Liver (tissue), 9 donors: ENCODE data around the gene ZNF213. TPM values are rescaled to one million over a fixed set of nuclear protein-coding genes. Genes with fewer than 3 reads are reported as not detected.

ENCODE experiments used
- DNase-seq: peaks from one replicate; pipeline ENCODE4 v3.0.0-alpha.2; 2017; ENCODE audit warnings: low spot score
- H3K27ac ChIP-seq, 2 donors: one replicate each; pipeline ENCODE4 v1.7.0; 2013; ENCODE audit warnings: inconsistent platforms in 2 of 2, low read length in 2 of 2, control low read depth in 1 of 2, low read depth in 1 of 2, mild to moderate bottlenecking in 1 of 2
- H3K27me3 ChIP-seq, 4 donors: one replicate each; pipeline versions ENCODE4 v1.6.1 to v1.7.0; 2013; ENCODE audit warnings: low read length in 3 of 4, inconsistent platforms in 1 of 4, mild to moderate bottlenecking in 1 of 4, moderate library complexity in 1 of 4; ENCODE audit not compliant: control insufficient read depth in 4 of 4, insufficient read depth in 4 of 4
- H3K36me3 ChIP-seq, 4 donors: one replicate each; pipeline versions ENCODE4 v1.6.1 to v1.7.0; 2013; ENCODE audit warnings: low read length in 3 of 4, mild to moderate bottlenecking in 3 of 4, low read depth in 1 of 4, moderate library complexity in 1 of 4; ENCODE audit not compliant: control insufficient read depth in 4 of 4, insufficient read depth in 3 of 4
- H3K4me1 ChIP-seq, 4 donors: one replicate each; pipeline versions ENCODE4 v1.6.1 to v1.7.0; 2013; ENCODE audit warnings: low read length in 3 of 4, mild to moderate bottlenecking in 3 of 4, moderate library complexity in 1 of 4; ENCODE audit not compliant: control insufficient read depth in 4 of 4, insufficient read depth in 4 of 4
- H3K4me3 ChIP-seq, 3 donors: one replicate each; pipeline versions ENCODE4 v1.6.1 to v1.7.0; 2013; ENCODE audit warnings: low read length in 3 of 3, control low read depth in 1 of 3, low read depth in 1 of 3, mild to moderate bottlenecking in 1 of 3
- H3K9ac ChIP-seq, 2 donors: one replicate each; pipeline ENCODE4 v1.7.0; 2013; ENCODE audit warnings: low read length in 2 of 2, mild to moderate bottlenecking in 2 of 2, moderate library complexity in 2 of 2, control low read depth in 1 of 2, low read depth in 1 of 2
- H3K9me3 ChIP-seq, 4 donors: one replicate each; pipeline versions ENCODE4 v1.6.1 to v1.7.0; 2013; ENCODE audit warnings: low read length in 3 of 4; ENCODE audit not compliant: control insufficient read depth in 4 of 4
- EGR1 ChIP-seq, 2 donors: IDR thresholded peaks; 2 replicates each; pipeline ENCODE4 v1.6.1; 2016 to 2018; ENCODE audit warnings: antibody characterized with exemption in 2 of 2, low read depth in 2 of 2
- FOXA1 ChIP-seq: IDR thresholded peaks from 2 replicates; pipeline ENCODE4 v1.6.1; 2016; ENCODE audit warnings: antibody characterized with exemption
- FOXA2 ChIP-seq: IDR thresholded peaks from 2 replicates; pipeline ENCODE4 v1.6.1; 2016; ENCODE audit warnings: antibody characterized with exemption
- GABPA ChIP-seq, 2 donors: IDR thresholded peaks in 1 of 2; conservative IDR thresholded peaks in 1 of 2; 2 replicates each; pipeline ENCODE4 v1.6.1; 2016; ENCODE audit warnings: antibody characterized with exemption in 2 of 2, mild to moderate bottlenecking in 1 of 2, moderate library complexity in 1 of 2
- HNF4A ChIP-seq, 2 donors: conservative IDR thresholded peaks; 2 replicates each; pipeline ENCODE4 v1.6.1; 2016; ENCODE audit warnings: antibody characterized with exemption in 2 of 2, mild to moderate bottlenecking in 2 of 2
- HNF4G ChIP-seq: IDR thresholded peaks from 2 replicates; pipeline ENCODE4 v1.6.1; 2016; ENCODE audit warnings: antibody characterized with exemption
- NR2F2 ChIP-seq: IDR thresholded peaks from 2 replicates; pipeline ENCODE4 v1.6.1; 2016; ENCODE audit warnings: antibody characterized with exemption
- RAD21 ChIP-seq, 2 donors: IDR thresholded peaks; 2 replicates each; pipeline ENCODE4 v1.6.1; 2016; ENCODE audit warnings: antibody characterized with exemption in 2 of 2, mild to moderate bottlenecking in 2 of 2
- RXRA ChIP-seq, 2 donors: IDR thresholded peaks; 2 replicates each; pipeline ENCODE4 v1.6.1; 2017 to 2018; ENCODE audit warnings: antibody characterized with exemption in 2 of 2, mild to moderate bottlenecking in 1 of 2
- SP1 ChIP-seq: IDR thresholded peaks from 2 replicates; pipeline ENCODE4 v1.6.1; 2018; ENCODE audit warnings: antibody characterized with exemption, mild to moderate bottlenecking
- TAF1 ChIP-seq: conservative IDR thresholded peaks from 2 replicates; pipeline ENCODE4 v1.6.1; 2016; ENCODE audit warnings: antibody characterized with exemption, mild to moderate bottlenecking
- YY1 ChIP-seq: IDR thresholded peaks from 2 replicates; pipeline ENCODE4 v1.6.1; 2016; ENCODE audit warnings: antibody characterized with exemption, mild to moderate bottlenecking
- WGBS: extraction: QIAGEN DNeasy Blood & Tissue Kit; methylation state at CpG from one replicate; pipeline ENCODE4 v1.1.7; 2013; 5-methylcytosine and 5-hydroxymethylcytosine counted together
- polyA plus RNA-seq, 2 donors: library from polyadenylated mRNA; stranded (reverse) in 1 of 2; unstranded in 1 of 2; fragments of 200-250 nt in 1 of 2; fragments of >200 nt in 1 of 2; fragmentation: Nextera tagmentation in 1 of 2; extraction: Ambion mirVana in 1 of 2; gene quantifications; one replicate each; pipeline versions ENCODE4 v1.2.1 to v1.2.3, GENCODE V29; 2013 to 2015
- total RNA-seq, 2 donors: library from RNA; depleted of rRNA; stranded (reverse); fragments of >200 nt; gene quantifications; one replicate each; pipeline ENCODE4 v1.2.3, GENCODE V29; 2014
- TF ChIP-seq, protein P1 (sequence below): IDR thresholded peaks from 2 replicates; pipeline ENCODE4 v1.6.1; 2016; ENCODE audit warnings: antibody characterized with exemption, mild to moderate bottlenecking
- TF ChIP-seq, protein P2 (sequence below): IDR thresholded peaks from 2 replicates; pipeline ENCODE4 v1.6.1; 2016; ENCODE audit warnings: antibody characterized with exemption
- TF ChIP-seq, protein P3 (sequence below): IDR thresholded peaks from 2 replicates; pipeline ENCODE4 v1.6.1; 2016; ENCODE audit warnings: antibody characterized with exemption
- TF ChIP-seq, protein P4 (sequence below): IDR thresholded peaks from 2 replicates; pipeline ENCODE4 v1.6.1; 2016; ENCODE audit warnings: antibody characterized with exemption
- TF ChIP-seq, protein P5 (sequence below): fragments of 150-350 bp; IDR thresholded peaks from 2 replicates; pipeline ENCODE4 v1.5.1; 2017; ENCODE audit warnings: improper control_type of control experiment, low read depth, low read length; ENCODE audit not compliant: missing input control
- donor health status: healthy.
- donor health status: healthy.
- donor health status: healthy.
- donor health status: healthy.
- donor health status: healthy.

ZNF213 gene
- total and polyA plus RNA-seq, 4 donors: 0.56 to 4.5 (median 1.7) TPM

DNA sequence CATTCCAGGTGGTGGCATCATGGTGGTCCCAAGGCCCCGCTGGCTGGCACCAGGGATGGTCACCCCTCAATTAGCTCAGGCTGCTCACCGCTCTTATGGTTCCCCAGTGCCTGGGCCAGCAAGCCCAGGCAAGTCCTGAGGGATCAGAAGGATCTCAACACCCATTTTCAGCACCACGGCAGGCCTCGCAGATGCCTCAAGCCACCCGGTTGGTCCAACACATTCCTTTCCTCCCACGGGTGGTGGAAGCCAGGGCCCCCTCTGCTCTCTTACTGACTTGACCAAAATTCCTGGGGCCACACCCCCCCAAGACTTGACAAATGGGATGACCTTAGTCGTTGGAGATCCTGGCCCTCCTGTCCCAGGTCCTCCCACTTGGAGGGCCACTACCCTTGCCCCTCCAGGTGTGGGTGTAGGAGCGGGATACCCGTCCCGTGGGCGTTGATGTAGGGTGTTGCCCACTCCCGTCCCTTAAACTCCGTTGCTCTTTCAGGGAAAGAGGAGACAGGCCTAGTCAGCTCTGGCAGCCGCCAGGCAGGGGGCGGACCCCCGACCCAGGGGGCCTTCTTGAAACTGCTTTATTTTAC, 16.5 kb upstream of the ZNF213 start:
- Histone ChIP-seq H3K27me3 (no peaks in the 10 kb centered on the region), H3K36me3 (peaks cover 0 to 31% (median 3%) of the 10 kb centered on the region in 4 donors), H3K4me3 (no peak overlapping the region), H3K4me1 (peaks cover 0 to 9% (median 7%) of the 10 kb centered on the region in 4 donors), H3K9me3 (no peaks in the 10 kb centered on the region), H3K27ac (no peak overlapping the region), H3K9ac (no peak overlapping the region)
- 95% methylated on average over 16 of the region's 16 CpGs for WGBS
- TF ChIP-seq, protein P1, sequence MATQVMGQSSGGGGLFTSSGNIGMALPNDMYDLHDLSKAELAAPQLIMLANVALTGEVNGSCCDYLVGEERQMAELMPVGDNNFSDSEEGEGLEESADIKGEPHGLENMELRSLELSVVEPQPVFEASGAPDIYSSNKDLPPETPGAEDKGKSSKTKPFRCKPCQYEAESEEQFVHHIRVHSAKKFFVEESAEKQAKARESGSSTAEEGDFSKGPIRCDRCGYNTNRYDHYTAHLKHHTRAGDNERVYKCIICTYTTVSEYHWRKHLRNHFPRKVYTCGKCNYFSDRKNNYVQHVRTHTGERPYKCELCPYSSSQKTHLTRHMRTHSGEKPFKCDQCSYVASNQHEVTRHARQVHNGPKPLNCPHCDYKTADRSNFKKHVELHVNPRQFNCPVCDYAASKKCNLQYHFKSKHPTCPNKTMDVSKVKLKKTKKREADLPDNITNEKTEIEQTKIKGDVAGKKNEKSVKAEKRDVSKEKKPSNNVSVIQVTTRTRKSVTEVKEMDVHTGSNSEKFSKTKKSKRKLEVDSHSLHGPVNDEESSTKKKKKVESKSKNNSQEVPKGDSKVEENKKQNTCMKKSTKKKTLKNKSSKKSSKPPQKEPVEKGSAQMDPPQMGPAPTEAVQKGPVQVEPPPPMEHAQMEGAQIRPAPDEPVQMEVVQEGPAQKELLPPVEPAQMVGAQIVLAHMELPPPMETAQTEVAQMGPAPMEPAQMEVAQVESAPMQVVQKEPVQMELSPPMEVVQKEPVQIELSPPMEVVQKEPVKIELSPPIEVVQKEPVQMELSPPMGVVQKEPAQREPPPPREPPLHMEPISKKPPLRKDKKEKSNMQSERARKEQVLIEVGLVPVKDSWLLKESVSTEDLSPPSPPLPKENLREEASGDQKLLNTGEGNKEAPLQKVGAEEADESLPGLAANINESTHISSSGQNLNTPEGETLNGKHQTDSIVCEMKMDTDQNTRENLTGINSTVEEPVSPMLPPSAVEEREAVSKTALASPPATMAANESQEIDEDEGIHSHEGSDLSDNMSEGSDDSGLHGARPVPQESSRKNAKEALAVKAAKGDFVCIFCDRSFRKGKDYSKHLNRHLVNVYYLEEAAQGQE: no peak
- no peak for TF ChIP-seq FOXA1
- no peak for TF ChIP-seq HNF4A (conservative IDR thresholded peaks at IDR 0.05)
- TF ChIP-seq HNF4G: no peak
- TF ChIP-seq YY1: no peak
- TF ChIP-seq NR2F2: no peak
- TF ChIP-seq FOXA2: no peak
- no peak for TF ChIP-seq RXRA (IDR thresholded peaks at IDR 0.05)
- TF ChIP-seq EGR1 (IDR thresholded peaks at IDR 0.05; ENCODE audit: low read depth in 2 of 2): no peak
- TF ChIP-seq, protein P2, sequence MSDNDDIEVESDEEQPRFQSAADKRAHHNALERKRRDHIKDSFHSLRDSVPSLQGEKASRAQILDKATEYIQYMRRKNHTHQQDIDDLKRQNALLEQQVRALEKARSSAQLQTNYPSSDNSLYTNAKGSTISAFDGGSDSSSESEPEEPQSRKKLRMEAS: no peak
- no peak for TF ChIP-seq SP1
- no peak for DNase-seq

DNA sequence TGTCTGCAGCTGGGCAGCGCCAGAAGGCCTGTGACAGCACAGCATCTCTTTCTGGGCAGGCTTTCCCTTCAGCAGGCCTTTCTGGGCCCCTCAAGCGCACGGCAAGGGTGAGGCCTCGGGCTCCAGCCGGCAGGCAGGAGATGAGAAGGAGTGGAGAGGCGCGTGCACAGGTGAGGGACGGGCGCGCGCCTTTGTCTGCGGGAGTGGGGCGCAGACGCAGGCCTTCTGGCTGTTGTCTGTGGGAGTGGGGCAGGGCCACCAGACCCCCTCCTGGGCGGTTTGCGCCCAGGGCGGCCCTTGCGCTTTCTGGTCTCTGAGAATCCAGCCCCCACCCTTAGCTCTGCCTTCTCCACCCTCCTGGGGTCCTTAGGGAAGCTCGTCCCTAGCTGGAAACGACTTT, 16.0 kb upstream of the ZNF213 start:
- no peak overlapping the region for H3K27ac ChIP-seq
- no peak overlapping the region for H3K9ac ChIP-seq
- H3K4me1 ChIP-seq: peaks cover 0 to 8% (median 6%) of the 10 kb centered on the region in 4 donors
- no peak for TF ChIP-seq SP1
- TF ChIP-seq YY1: no peak
- TF ChIP-seq FOXA1: no peak
- TF ChIP-seq FOXA2: no peak
- TF ChIP-seq RAD21 (IDR thresholded peaks at IDR 0.05): no peak
- TF ChIP-seq NR2F2: no peak
- TF ChIP-seq HNF4A (conservative IDR thresholded peaks at IDR 0.05): no peak
- TF ChIP-seq GABPA (IDR thresholded peaks at IDR 0.05 in 1 of 2, conservative IDR thresholded peaks at IDR 0.05 in 1 of 2): no peak
- TF ChIP-seq, protein P1: no peak
- TF ChIP-seq EGR1 (IDR thresholded peaks at IDR 0.05; ENCODE audit: low read depth in 2 of 2): no peak
- TF ChIP-seq, protein P3, sequence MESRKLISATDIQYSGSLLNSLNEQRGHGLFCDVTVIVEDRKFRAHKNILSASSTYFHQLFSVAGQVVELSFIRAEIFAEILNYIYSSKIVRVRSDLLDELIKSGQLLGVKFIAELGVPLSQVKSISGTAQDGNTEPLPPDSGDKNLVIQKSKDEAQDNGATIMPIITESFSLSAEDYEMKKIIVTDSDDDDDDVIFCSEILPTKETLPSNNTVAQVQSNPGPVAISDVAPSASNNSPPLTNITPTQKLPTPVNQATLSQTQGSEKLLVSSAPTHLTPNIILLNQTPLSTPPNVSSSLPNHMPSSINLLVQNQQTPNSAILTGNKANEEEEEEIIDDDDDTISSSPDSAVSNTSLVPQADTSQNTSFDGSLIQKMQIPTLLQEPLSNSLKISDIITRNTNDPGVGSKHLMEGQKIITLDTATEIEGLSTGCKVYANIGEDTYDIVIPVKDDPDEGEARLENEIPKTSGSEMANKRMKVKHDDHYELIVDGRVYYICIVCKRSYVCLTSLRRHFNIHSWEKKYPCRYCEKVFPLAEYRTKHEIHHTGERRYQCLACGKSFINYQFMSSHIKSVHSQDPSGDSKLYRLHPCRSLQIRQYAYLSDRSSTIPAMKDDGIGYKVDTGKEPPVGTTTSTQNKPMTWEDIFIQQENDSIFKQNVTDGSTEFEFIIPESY: no peak
- TF ChIP-seq, protein P4, sequence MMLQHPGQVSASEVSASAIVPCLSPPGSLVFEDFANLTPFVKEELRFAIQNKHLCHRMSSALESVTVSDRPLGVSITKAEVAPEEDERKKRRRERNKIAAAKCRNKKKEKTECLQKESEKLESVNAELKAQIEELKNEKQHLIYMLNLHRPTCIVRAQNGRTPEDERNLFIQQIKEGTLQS: no peak
- TF ChIP-seq, protein P2: no peak
- TF ChIP-seq TAF1: no peak
- TF ChIP-seq, protein P5, sequence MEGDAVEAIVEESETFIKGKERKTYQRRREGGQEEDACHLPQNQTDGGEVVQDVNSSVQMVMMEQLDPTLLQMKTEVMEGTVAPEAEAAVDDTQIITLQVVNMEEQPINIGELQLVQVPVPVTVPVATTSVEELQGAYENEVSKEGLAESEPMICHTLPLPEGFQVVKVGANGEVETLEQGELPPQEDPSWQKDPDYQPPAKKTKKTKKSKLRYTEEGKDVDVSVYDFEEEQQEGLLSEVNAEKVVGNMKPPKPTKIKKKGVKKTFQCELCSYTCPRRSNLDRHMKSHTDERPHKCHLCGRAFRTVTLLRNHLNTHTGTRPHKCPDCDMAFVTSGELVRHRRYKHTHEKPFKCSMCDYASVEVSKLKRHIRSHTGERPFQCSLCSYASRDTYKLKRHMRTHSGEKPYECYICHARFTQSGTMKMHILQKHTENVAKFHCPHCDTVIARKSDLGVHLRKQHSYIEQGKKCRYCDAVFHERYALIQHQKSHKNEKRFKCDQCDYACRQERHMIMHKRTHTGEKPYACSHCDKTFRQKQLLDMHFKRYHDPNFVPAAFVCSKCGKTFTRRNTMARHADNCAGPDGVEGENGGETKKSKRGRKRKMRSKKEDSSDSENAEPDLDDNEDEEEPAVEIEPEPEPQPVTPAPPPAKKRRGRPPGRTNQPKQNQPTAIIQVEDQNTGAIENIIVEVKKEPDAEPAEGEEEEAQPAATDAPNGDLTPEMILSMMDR: no peak
- peaks cover 0 to 31% (median 3%) of the 10 kb centered on the region in 4 donors for H3K36me3 ChIP-seq
- no peak overlapping the region for H3K4me3 ChIP-seq
- WGBS: 97% methylated on average over 20 of the region's 20 CpGs
- no peaks in the 10 kb centered on the region for H3K9me3 ChIP-seq
- DNase-seq: no peak
- H3K27me3 ChIP-seq: no peaks in the 10 kb centered on the region
